KMS-11 (cell line): ENCODE results near the gene GRM7.

Source experiments
- H2AFZ ChIP-seq: fragments of 200-600 bp; sonication (generic); 2 replicates; pipeline ENCODE4 v1.6.1; 2016; ENCODE audit warnings: antibody characterized with exemption, mixed run types, low read depth
- H3K27ac ChIP-seq: fragments of 200-600 bp; sonication (generic); 2 replicates; pipeline ENCODE4 v1.6.1; 2016; ENCODE audit warnings: mild to moderate bottlenecking, mixed run types
- H3K27me3 ChIP-seq: fragments of 200-600 bp; sonication (generic); 2 replicates; pipeline ENCODE4 v1.6.1; 2017; ENCODE audit warnings: mild to moderate bottlenecking, low read depth, mixed run types, moderate library complexity; ENCODE audit not compliant: insufficient read depth
- H3K36me3 ChIP-seq: fragments of 200-600 bp; sonication (generic); 2 replicates; pipeline ENCODE4 v1.6.1; 2017; ENCODE audit warnings: mild to moderate bottlenecking, mixed run types; ENCODE audit not compliant: insufficient read depth
- H3K4me1 ChIP-seq: fragments of 200-600 bp; sonication (generic); 2 replicates; pipeline ENCODE4 v1.6.1; 2016; ENCODE audit warnings: mild to moderate bottlenecking, low read depth, mixed run types; ENCODE audit not compliant: poor library complexity, severe bottlenecking
- H3K4me2 ChIP-seq: fragments of 200-600 bp; sonication (generic); 2 replicates; pipeline ENCODE4 v1.7.0; 2016; ENCODE audit warnings: mild to moderate bottlenecking, mixed run types
- H3K4me3 ChIP-seq: fragments of 200-600 bp; sonication (generic); IDR thresholded peaks from 2 replicates; pipeline ENCODE4 v1.6.1; 2017; ENCODE audit warnings: low read depth, low read length, mixed read lengths; ENCODE audit not compliant: insufficient read depth
- H3K79me2 ChIP-seq: fragments of 200-600 bp; sonication (generic); 2 replicates; pipeline ENCODE4 v1.6.1; 2016; ENCODE audit warnings: low read depth, mixed run types; ENCODE audit not compliant: insufficient read depth
- H3K9ac ChIP-seq: fragments of 200-600 bp; sonication (generic); 2 replicates; pipeline ENCODE4 v1.6.1; 2016; ENCODE audit warnings: mild to moderate bottlenecking, mixed run types
- H4K20me1 ChIP-seq: fragments of 200-600 bp; sonication (generic); 2 replicates; pipeline ENCODE4 v1.6.1; 2016; ENCODE audit warnings: mild to moderate bottlenecking, mixed run types; ENCODE audit not compliant: insufficient read depth
- CTCF ChIP-seq: fragments of 200-600 bp; sonication (generic); conservative IDR thresholded peaks from 2 replicates; pipeline ENCODE4 v1.6.1; 2017; ENCODE audit warnings: low read depth, mild to moderate bottlenecking, antibody characterized with exemption, low read length, moderate library complexity, mixed read lengths

The GRM7 gene

DNA sequence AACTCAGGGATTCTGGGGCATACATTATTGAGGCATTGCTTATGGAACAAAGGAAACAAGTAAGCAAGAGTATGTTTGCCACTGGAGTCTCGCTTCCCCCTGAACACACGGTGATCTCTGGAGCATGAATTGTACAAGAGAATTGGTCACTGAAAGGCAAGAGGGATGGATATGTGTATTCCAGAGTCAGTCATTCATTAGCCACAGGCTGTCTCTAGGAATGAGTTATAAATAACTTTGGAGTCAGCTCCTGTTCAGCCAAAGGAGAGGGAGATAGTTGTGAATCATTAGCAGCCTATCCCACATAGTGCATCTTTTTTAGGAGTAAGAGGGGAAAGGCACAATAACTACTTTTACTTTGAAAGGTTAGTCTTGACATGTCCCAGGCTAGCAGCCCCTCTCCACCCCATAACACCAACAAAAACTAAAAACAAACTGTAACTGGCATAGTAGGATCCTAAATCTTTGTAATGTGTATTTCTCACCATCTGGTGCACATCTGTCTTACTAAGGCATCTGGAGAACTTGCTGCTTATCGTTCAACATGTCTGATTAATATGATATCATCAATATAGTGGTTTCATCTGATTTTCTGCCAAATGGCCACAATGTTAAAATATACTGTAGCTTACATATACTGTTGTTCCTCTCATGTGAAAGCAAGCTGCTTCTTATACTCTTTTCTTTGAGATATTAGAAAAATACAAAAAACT is 462.2 kb downstream of the GRM7 start:
- TF ChIP-seq CTCF, result no peak
- no peaks in the 10 kb centered on the region for H3K27me3 ChIP-seq
- no peak overlapping the region for H3K4me2 ChIP-seq
- no peak overlapping the region for H3K27ac ChIP-seq
- no peaks in the 10 kb centered on the region for H3K4me1 ChIP-seq
- no peak overlapping the region for H3K4me3 ChIP-seq
- no peak overlapping the region for H3K9ac ChIP-seq
- no peaks in the 10 kb centered on the region for H3K36me3 ChIP-seq
- H4K20me1 ChIP-seq, result no peaks in the 10 kb centered on the region
- no peak overlapping the region for H2AFZ ChIP-seq
- no peaks in the 10 kb centered on the region for H3K79me2 ChIP-seq

DNA sequence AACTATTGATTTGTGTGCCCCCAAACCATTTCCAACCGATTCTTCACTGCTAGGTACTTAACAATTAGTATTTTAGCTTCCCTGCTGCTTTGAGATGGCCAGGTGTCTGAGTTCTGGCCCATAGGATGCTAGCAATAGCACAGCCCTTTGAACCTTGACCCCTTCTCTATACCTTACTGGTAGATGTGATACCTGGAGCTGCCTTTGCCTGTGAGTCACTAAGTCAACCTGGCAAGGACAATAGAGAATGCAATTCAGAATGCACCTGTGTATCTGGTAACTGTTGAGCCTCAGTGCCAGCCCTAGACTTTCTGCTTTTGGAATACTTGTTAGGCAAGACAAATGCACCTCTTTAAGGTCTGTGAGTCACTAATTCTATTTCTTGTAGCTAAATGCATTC is 467.4 kb downstream of the GRM7 start:
- Histone ChIP-seq H4K20me1 (no peaks in the 10 kb centered on the region), H3K4me3 (no peak overlapping the region), H3K36me3 (no peaks in the 10 kb centered on the region), H3K27me3 (no peaks in the 10 kb centered on the region), H3K9ac (no peak overlapping the region), H3K27ac (no peak overlapping the region), H3K79me2 (no peaks in the 10 kb centered on the region), H3K4me2 (no peak overlapping the region), H3K4me1 (no peaks in the 10 kb centered on the region), H2AFZ (no peak overlapping the region)
- no peak for TF ChIP-seq CTCF

- Histone ChIP-seq H3K4me3 (no peak overlapping the region), H3K79me2 (no peaks in the 10 kb centered on the region), H3K27me3 (no peaks in the 10 kb centered on the region), H3K36me3 (no peaks in the 10 kb centered on the region), H2AFZ (no peak overlapping the region), H4K20me1 (no peaks in the 10 kb centered on the region), H3K9ac (no peak overlapping the region), H3K4me1 (no peaks in the 10 kb centered on the region), H3K4me2 (no peak overlapping the region), H3K27ac (no peak overlapping the region)
- no peak for TF ChIP-seq CTCF
Observed at GRCh38 chr3:7332696-7333095, 471.8 kb downstream of the GRM7 start.

DNA sequence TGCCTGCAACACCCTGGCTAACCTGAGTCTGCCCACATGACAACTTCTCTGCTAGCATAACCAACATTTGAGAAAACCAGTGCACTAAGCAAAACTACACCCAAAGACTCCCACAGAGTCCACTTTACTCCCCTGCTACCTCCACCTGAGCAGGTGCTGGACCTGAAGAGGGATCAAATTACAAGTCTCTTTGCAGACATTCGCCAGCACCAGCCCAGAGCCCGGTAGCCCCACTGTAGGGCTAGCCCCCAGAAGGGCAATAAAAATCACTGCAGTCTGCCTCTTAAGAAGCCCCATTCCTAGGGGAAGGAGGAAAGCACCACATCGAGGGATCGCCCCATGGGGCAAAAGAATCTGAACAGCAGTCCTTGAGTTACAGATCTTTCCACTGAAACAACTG is 472.2 kb downstream of the GRM7 start:
- Histone ChIP-seq H2AFZ (no peak overlapping the region), H3K4me3 (no peak overlapping the region), H3K4me1 (no peaks in the 10 kb centered on the region), H3K27ac (no peak overlapping the region), H3K9ac (no peak overlapping the region), H4K20me1 (no peaks in the 10 kb centered on the region), H3K4me2 (no peak overlapping the region), H3K79me2 (no peaks in the 10 kb centered on the region), H3K36me3 (no peaks in the 10 kb centered on the region), H3K27me3 (no peaks in the 10 kb centered on the region)
- TF ChIP-seq CTCF, result no peak
